ENCODE measurements around the gene KLHL22. TPM values are rescaled to one million over a fixed set of nuclear protein-coding genes. Genes with fewer than 3 reads are reported as not detected.

Gene KLHL22
- total and polyA plus RNA-seq, 2 of the 8 experiments (the other 6 are each of a cell fraction or from before 2014, with no cell fraction given) = 9.4 to 16.2 TPM

DNA sequence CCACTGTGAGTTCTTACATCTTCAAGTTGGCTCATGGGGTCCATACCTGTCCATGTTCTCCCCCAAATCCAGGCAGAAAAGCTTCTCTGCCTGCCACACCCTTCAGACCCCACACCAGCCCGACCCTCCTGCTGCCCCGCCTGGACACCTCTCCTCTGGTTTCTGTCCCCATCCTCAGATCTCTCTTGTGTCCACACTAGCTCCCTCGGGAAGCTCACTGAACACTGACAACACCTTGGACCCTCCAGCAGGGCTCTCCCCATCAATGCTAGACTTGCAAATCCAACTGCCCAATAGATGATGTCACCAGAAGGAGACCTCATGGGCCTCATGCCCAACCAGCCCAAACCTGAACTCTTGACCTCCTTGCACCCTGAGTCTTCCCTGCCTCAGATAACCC, 60.8 kb downstream of the KLHL22 start (continued):
- TF ChIP-seq PHF8 (conservative IDR thresholded peaks at IDR 0.05; ENCODE audit: low read depth, low read length) (no peak), NANOG (IDR thresholded peaks at IDR 0.05; ENCODE audit: insufficient read depth, low read depth, low read length, poor library complexity, severe bottlenecking) (no peak)

Data from H1 (cell line).